HCT116 (cell line): ENCODE measurements around the gene RTN4IP1. TPM values are rescaled to one million over a fixed set of nuclear protein-coding genes. Genes with fewer than 3 reads are reported as not detected.

Experiments used
- ATAC-seq: fragments of 200-7000 bp; cut with Tn5 transposase; 2 replicates; pipeline ENCODE4 v1.9.1; 2020; ENCODE audit warnings: mild to moderate bottlenecking, moderate library complexity
- BruUV-seq: library from RNA; stranded (reverse); fragments of 400-500 nt; replicated peaks from 2 replicates; lab custom pipeline; 2021; lab: Mats Ljungman, UMichigan
- CTCF ChIA-PET: fragments of 300-600 bp; sonication (Branson Sonifier 250); formaldehyde crosslinking; loops from one replicate; lab custom pipeline; 2021; ENCODE audit warnings: antibody characterized with exemption; lab: Charles Lee
- POLR2A ChIA-PET: fragments of 300-600, 350-600 bp; sonication (Branson Sonifier 250); formaldehyde crosslinking; loops from one replicate; lab custom pipeline; 2021; ENCODE audit warnings: antibody characterized with exemption; lab: Charles Lee
- RAD21 ChIA-PET, 2 experiments: fragments of 300-600 bp; sonication (Branson Sonifier 250); formaldehyde crosslinking; loops; one replicate each; lab custom pipeline; 2023; ENCODE audit warnings: low total read pairs in 2 of 2; ENCODE audit not compliant: uncharacterized antibody in 2 of 2, unreplicated experiment in 2 of 2, low non-redundant PET in 1 of 2; lab: Charles Lee
- DNase-seq: peaks from one replicate; pipeline ENCODE4 v3.0.0-alpha.2; 2010; ENCODE audit warnings: low read depth, low spot score
- H2AFZ ChIP-seq: fragments of 200-600 bp; shearing (Covaris generic), sonication (generic); 2 replicates; pipeline ENCODE4 v1.6.1; 2017; ENCODE audit warnings: low read depth, mixed run types, mixed read lengths, antibody characterized with exemption, low read length; ENCODE audit not compliant: poor library complexity, severe bottlenecking
- H3K27ac ChIP-seq: 2 replicates; pipeline ENCODE4 v1.5.1; 2012; ENCODE audit warnings: low read depth, low read length
- H3K27me3 ChIP-seq: fragments of 200-600 bp; sonication (generic); 2 replicates; pipeline ENCODE4 v1.6.1; 2016; ENCODE audit warnings: mixed run types, low read length, mixed read lengths; ENCODE audit not compliant: insufficient read depth
- H3K36me3 ChIP-seq, 2 experiments: fragments of 200-500 bp in 1 of 2; fragments of 200-600 bp in 1 of 2; sonication (Bioruptor generic) in 1 of 2; sonication (generic) in 1 of 2; 2 replicates each; pipeline versions ENCODE4 v1.5.1 to v1.6.1; 2014 to 2016; ENCODE audit warnings: low read length in 2 of 2, inconsistent platforms in 1 of 2, mixed read lengths in 1 of 2, mixed run types in 1 of 2; ENCODE audit not compliant: insufficient read depth in 2 of 2, control insufficient read depth in 1 of 2
- H3K4me1 ChIP-seq, 2 experiments: fragments of 200-600 bp in 1 of 2; sonication (generic) in 1 of 2; 2 replicates each; pipeline versions ENCODE4 v1.5.1 to v1.6.1; 2012 to 2017; ENCODE audit warnings: low read length in 2 of 2, inconsistent platforms in 1 of 2, mild to moderate bottlenecking in 1 of 2, mixed read lengths in 1 of 2, mixed run types in 1 of 2, moderate library complexity in 1 of 2; ENCODE audit not compliant: insufficient read depth in 2 of 2, control insufficient read depth in 1 of 2
- H3K4me2 ChIP-seq: fragments of 200-600 bp; sonication (generic); 2 replicates; pipeline ENCODE4 v1.6.1; 2017; ENCODE audit warnings: mixed run types, low read length, mixed read lengths
- H3K4me3 ChIP-seq, 2 experiments: fragments of 200-600 bp in 1 of 2; sonication (generic) in 1 of 2; replicated peaks in 1 of 2; 2 replicates each; pipeline ENCODE4 v1.5.1; 2011 to 2016; ENCODE audit warnings: low read length in 2 of 2, control low read depth in 1 of 2, low read depth in 1 of 2, mild to moderate bottlenecking in 1 of 2, mixed read lengths in 1 of 2, mixed run types in 1 of 2
- H3K79me2 ChIP-seq: fragments of 200-600 bp; sonication (generic); 2 replicates; pipeline ENCODE4 v1.6.1; 2017; ENCODE audit warnings: mild to moderate bottlenecking, mixed run types, low read length, moderate library complexity, mixed read lengths; ENCODE audit not compliant: insufficient read depth
- H3K9ac ChIP-seq: fragments of 200-600 bp; sonication (generic); 2 replicates; pipeline ENCODE4 v1.6.1; 2016; ENCODE audit warnings: low read length, mixed read lengths
- H3K9me2 ChIP-seq: fragments of 200-600 bp; sonication (generic), shearing (Covaris generic); 2 replicates; pipeline ENCODE4 v1.6.1; 2017; ENCODE audit warnings: mixed run types, mild to moderate bottlenecking, moderate library complexity; ENCODE audit not compliant: insufficient read depth
- H3K9me3 ChIP-seq, 2 experiments: fragments of 200-500 bp in 1 of 2; fragments of 200-600 bp in 1 of 2; sonication (Bioruptor generic) in 1 of 2; sonication (generic) in 1 of 2; 2 replicates each; pipeline ENCODE4 v1.6.1; 2014 to 2017; ENCODE audit warnings: low read length in 2 of 2, mixed read lengths in 2 of 2, inconsistent platforms in 1 of 2, low read depth in 1 of 2, mild to moderate bottlenecking in 1 of 2, mixed run types in 1 of 2, moderate library complexity in 1 of 2; ENCODE audit not compliant: control insufficient read depth in 1 of 2, insufficient read depth in 1 of 2
- H4K20me1 ChIP-seq: fragments of 200-600 bp; sonication (generic), shearing (Covaris generic); 2 replicates; pipeline ENCODE4 v1.6.1; 2017; ENCODE audit warnings: mixed run types, mild to moderate bottlenecking, moderate library complexity; ENCODE audit not compliant: insufficient read depth
- CBX3 ChIP-seq: IDR thresholded peaks from 2 replicates; pipeline ENCODE4 v1.6.1; 2012; ENCODE audit warnings: low read depth
- CEBPB ChIP-seq: IDR thresholded peaks from 2 replicates; pipeline ENCODE4 v1.6.1; 2012; ENCODE audit warnings: low read depth
- CTCF ChIP-seq, 3 experiments: fragments of 200-600 bp in 1 of 3; sonication (generic) in 1 of 3; IDR thresholded peaks in 2 of 3; conservative IDR thresholded peaks in 1 of 3; 2 replicates each; pipeline ENCODE4 v1.5.1; 2012 to 2017; ENCODE audit warnings: low read depth in 2 of 3, low read length in 2 of 3, antibody characterized with exemption in 1 of 3, borderline replicate concordance in 1 of 3, control low read depth in 1 of 3, mild to moderate bottlenecking in 1 of 3, mixed read lengths in 1 of 3, mixed run types in 1 of 3, moderate library complexity in 1 of 3; ENCODE audit not compliant: insufficient read depth in 1 of 3
- EGR1 ChIP-seq: IDR thresholded peaks from 2 replicates; pipeline ENCODE4 v1.6.1; 2012; ENCODE audit warnings: low read depth
- MAX ChIP-seq: IDR thresholded peaks from 2 replicates; pipeline ENCODE4 v1.6.1; 2012
- POLR2AphosphoS5 ChIP-seq: IDR thresholded peaks from 2 replicates; pipeline ENCODE4 v1.6.1; 2011; ENCODE audit warnings: mild to moderate bottlenecking, low read depth, low read length, moderate library complexity
- SP1 ChIP-seq: IDR thresholded peaks from 2 replicates; pipeline ENCODE4 v1.6.1; 2012; ENCODE audit warnings: low read depth
- TCF7L2 ChIP-seq: IDR thresholded peaks from 2 replicates; pipeline ENCODE4 v1.7.0; 2011; ENCODE audit warnings: borderline replicate concordance, inconsistent platforms; ENCODE audit not compliant: insufficient read depth, insufficient read length; ENCODE audit errors: extremely low read depth
- YY1 ChIP-seq: IDR thresholded peaks from 2 replicates; pipeline ENCODE4 v1.6.1; 2011; ENCODE audit warnings: low read length, low read depth, moderate library complexity, mild to moderate bottlenecking; ENCODE audit not compliant: insufficient replicate concordance; ENCODE audit errors: extremely low read depth
- intact Hi-C: fragments of 100-400 bp; cut with micrococcal nuclease; formaldehyde crosslinking; loops from 2 replicates; pipeline ENCODE4 v1.10.0; 2022
- total RNA-seq: library from RNA; stranded (reverse); gene quantifications from one replicate; pipeline ENCODE4 v1.2.1, GENCODE V29; 2021; ENCODE audit not compliant: unreplicated experiment
- TF ChIP-seq, protein P1 (sequence below): IDR thresholded peaks from 2 replicates; pipeline ENCODE4 v1.6.1; 2011; ENCODE audit warnings: mild to moderate bottlenecking, low read length, moderate library complexity; ENCODE audit not compliant: insufficient replicate concordance; ENCODE audit errors: extremely low read depth

Gene RTN4IP1
- total RNA-seq, 1 experiment from 2014 or later, result 9.1 TPM

DNA sequence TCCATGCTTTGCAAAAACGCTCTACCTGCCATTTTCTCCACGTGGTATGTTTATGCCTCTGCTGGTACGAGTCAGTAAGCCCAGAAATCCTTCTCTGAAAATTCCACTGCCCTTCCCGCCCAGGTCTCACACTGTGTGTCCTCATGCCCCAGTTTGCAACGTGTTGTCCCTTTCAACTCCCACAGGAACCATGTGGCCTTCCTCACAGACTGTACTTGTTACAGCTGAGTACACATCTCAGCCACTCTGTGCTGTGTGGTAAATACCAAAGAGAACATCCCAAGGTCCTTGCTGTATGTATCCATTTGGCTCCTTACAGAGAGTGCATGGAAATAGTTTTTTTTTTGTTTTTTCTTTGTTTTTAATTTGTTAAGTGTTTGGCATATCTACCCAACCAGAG lies 56.9 kb downstream of the RTN4IP1 start:
- Histone ChIP-seq H3K4me3 (no peak overlapping the region), H3K4me2 (no peak overlapping the region), H3K27me3 (no peaks in the 10 kb centered on the region), H3K9ac (no peak overlapping the region), H3K79me2 (no peaks in the 10 kb centered on the region), H3K9me3 (no peaks in the 10 kb centered on the region)
- CTCF ChIA-PET, result interaction anchor here (1.0 to 1.5 kb wide), 3 partner anchors 233 to 425 kb away, joined by 3 read pairs; no protein-coding TSS in a partner anchor
- BruUV-seq, result no TSS peak
- no peak for ATAC-seq
- intact Hi-C loops, result no loop called here
- no peak for TF ChIP-seq EGR1
- TF ChIP-seq, all 23 proteins: peak for 0
- no peak overlapping the region for H3K27ac ChIP-seq
- 0 out of 4 replicates have a peak, but pooled peaks cover 0 to 12% of the 10 kb centered on the region in 2 experiments for H3K36me3 ChIP-seq
- peaks cover 4 to 27% of the 10 kb centered on the region in 2 experiments; a peak in 3 of 4 replicates for H3K4me1 ChIP-seq
- DNase-seq, result no peak
- H3K9me2 ChIP-seq, result no peaks in the 10 kb centered on the region
- ChIA-PET POLR2A (no interaction called here), RAD21 (no interaction called here)
- H2AFZ ChIP-seq, result no peak overlapping the region
- no peaks in the 10 kb centered on the region for H4K20me1 ChIP-seq

DNA sequence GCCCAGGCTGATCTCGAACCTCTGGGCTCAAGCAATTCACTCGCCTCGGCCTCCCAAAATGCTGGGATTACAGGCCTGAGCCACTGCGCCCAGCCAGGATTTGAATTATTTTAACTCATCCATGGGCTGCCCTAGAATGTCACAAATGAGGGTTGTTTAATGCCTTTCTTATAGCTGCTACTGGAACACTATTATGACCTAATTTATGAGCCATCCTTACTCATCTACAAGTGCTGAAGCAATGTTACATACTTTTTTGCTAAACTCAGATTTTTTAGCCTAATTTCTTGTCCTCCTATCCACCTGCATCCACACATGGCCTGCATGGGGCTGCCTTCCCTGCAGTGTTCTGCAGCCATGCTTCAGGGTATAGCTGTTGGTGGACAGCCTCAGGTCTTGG lies 59.9 kb downstream of the RTN4IP1 start:
- intact Hi-C loops, result loop anchor here (5.0 kb wide), 1 partner anchor 1087 kb away; no protein-coding TSS in a partner anchor
- TF ChIP-seq CBX3, result no peak
- no peak for TF ChIP-seq CTCF (IDR thresholded peaks at IDR 0.05 in 2 of 3, conservative IDR thresholded peaks at IDR 0.05 in 1 of 3; ENCODE audit: borderline replicate concordance in 1 of 3, insufficient read depth in 1 of 3, low read depth in 2 of 3, low read length in 2 of 3)
- TF ChIP-seq POLR2AphosphoS5, result no peak
- TF ChIP-seq TCF7L2, result no peak
- no peak for TF ChIP-seq MAX
- TF ChIP-seq, protein P1, sequence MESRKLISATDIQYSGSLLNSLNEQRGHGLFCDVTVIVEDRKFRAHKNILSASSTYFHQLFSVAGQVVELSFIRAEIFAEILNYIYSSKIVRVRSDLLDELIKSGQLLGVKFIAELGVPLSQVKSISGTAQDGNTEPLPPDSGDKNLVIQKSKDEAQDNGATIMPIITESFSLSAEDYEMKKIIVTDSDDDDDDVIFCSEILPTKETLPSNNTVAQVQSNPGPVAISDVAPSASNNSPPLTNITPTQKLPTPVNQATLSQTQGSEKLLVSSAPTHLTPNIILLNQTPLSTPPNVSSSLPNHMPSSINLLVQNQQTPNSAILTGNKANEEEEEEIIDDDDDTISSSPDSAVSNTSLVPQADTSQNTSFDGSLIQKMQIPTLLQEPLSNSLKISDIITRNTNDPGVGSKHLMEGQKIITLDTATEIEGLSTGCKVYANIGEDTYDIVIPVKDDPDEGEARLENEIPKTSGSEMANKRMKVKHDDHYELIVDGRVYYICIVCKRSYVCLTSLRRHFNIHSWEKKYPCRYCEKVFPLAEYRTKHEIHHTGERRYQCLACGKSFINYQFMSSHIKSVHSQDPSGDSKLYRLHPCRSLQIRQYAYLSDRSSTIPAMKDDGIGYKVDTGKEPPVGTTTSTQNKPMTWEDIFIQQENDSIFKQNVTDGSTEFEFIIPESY, result no peak
- no peak for TF ChIP-seq CEBPB
- TF ChIP-seq YY1, result no peak
- TF ChIP-seq SP1, result no peak

More for the DNA sequence above, 59.9 kb downstream of the RTN4IP1 start:
- no peak overlapping the region for H3K4me3 ChIP-seq
- RAD21 ChIA-PET, result no interaction called here
- no peaks in the 10 kb centered on the region for H3K27me3 ChIP-seq
- ATAC-seq, result no peak
- 0 out of 4 replicates have a peak, but pooled peaks cover 0 to 12% of the 10 kb centered on the region in 2 experiments for H3K36me3 ChIP-seq
- H2AFZ ChIP-seq, result no peak overlapping the region
- no peaks in the 10 kb centered on the region for H3K79me2 ChIP-seq
- CTCF ChIA-PET, result interaction anchor here (0.8 to 2.7 kb wide), 3 partner anchors 230 to 428 kb away, joined by 3 to 9 read pairs (median 3); no protein-coding TSS in a partner anchor
- no peak overlapping the region for H3K9ac ChIP-seq
- BruUV-seq, result no TSS peak
- H3K9me2 ChIP-seq, result no peaks in the 10 kb centered on the region
- H3K27ac ChIP-seq, result no peak overlapping the region
- no peak for DNase-seq
- H4K20me1 ChIP-seq, result no peaks in the 10 kb centered on the region
- H3K4me1 ChIP-seq, result peaks cover 2 to 17% of the 10 kb centered on the region in 2 experiments; a peak in 3 of 4 replicates
- H3K4me2 ChIP-seq, result no peak overlapping the region
- POLR2A ChIA-PET, result no interaction called here
- no peaks in the 10 kb centered on the region for H3K9me3 ChIP-seq
